ENCODE measurements around the gene SHISA9.

The SHISA9 gene

DNA sequence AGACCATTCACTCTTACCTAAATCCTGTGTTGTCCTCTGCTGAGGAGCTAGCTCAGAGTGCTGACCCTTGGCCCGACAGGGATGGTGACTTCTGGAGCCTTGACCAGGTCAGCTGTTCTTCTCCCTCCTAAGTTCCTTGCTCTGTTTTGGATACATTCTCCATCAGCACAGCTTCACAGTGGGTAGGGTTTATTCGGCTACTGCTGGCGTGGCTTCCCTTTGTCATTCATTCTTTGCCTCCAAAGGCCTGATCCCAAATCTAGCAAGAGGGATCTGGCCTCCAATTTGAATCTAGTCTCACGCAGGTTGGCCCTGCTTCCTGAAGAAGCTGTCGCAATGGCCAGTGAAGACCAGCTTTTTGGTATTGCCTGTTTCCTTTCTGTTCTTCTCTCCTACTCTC is 116.6 kb downstream of the SHISA9 start:
- no peak overlapping the region for H3K4me3 ChIP-seq (replicated peaks; ENCODE audit: insufficient read depth, low read length)
- no peak overlapping the region for H3K27ac ChIP-seq (replicated peaks)
- H3K27me3 ChIP-seq (ENCODE audit: insufficient read depth, poor library complexity, severe bottlenecking), result no peaks in the 10 kb centered on the region
- TF ChIP-seq POLR2AphosphoS5 (IDR thresholded peaks at IDR 0.05; ENCODE audit: low read depth), result no peak
- no peak for TF ChIP-seq GABPA (IDR thresholded peaks at IDR 0.05; ENCODE audit: low read depth)
- TF ChIP-seq SPI1 (IDR thresholded peaks at IDR 0.05; ENCODE audit: borderline replicate concordance, low read depth), result no peak
- TF ChIP-seq REST (IDR thresholded peaks at IDR 0.05; ENCODE audit: insufficient replicate concordance, low read depth), result no peak
- TF ChIP-seq CTCF (IDR thresholded peaks at IDR 0.05; ENCODE audit: insufficient read depth, low read length), result no peak
- no peak for DNase-seq (ENCODE audit: low read depth in 1 of 2, low spot score in 1 of 2)

DNA sequence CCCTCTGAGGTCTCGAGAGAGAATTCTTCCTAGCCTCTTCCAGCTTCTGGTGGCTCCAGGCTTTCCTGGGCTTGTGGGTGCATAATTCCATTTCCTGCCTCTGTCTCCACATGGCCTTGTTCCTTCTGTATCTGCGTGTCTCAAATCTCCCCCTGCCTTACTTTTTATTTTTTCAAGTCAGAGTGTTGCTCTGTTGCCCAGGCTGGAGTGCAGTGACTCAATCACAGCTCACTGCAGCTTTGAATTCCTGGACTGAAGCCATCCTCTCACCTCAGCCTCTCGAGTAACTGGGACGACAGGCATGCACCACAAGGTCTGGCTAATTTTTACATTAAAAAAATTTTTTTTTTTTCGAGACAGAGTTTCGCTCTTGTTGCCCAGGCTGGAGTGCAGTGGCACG is 120.6 kb downstream of the SHISA9 start:
- Histone ChIP-seq H3K4me3 (replicated peaks; ENCODE audit: insufficient read depth, low read length) (no peak overlapping the region), H3K27me3 (ENCODE audit: insufficient read depth, poor library complexity, severe bottlenecking) (no peaks in the 10 kb centered on the region), H3K27ac (replicated peaks) (no peak overlapping the region)
- DNase-seq (ENCODE audit: low read depth in 1 of 2, low spot score in 1 of 2), result no peak
- TF ChIP-seq GABPA (IDR thresholded peaks at IDR 0.05; ENCODE audit: low read depth), result no peak
- TF ChIP-seq CTCF (IDR thresholded peaks at IDR 0.05; ENCODE audit: insufficient read depth, low read length), result no peak
- TF ChIP-seq SPI1 (IDR thresholded peaks at IDR 0.05; ENCODE audit: borderline replicate concordance, low read depth), result no peak
- TF ChIP-seq POLR2AphosphoS5 (IDR thresholded peaks at IDR 0.05; ENCODE audit: low read depth), result no peak
- no peak for TF ChIP-seq REST (IDR thresholded peaks at IDR 0.05; ENCODE audit: insufficient replicate concordance, low read depth)

GRCh38 chr16:13029786-13030185 is 128.4 kb downstream of the SHISA9 start:
- Histone ChIP-seq H3K27me3 (ENCODE audit: insufficient read depth, poor library complexity, severe bottlenecking) (no peaks in the 10 kb centered on the region), H3K4me3 (replicated peaks; ENCODE audit: insufficient read depth, low read length) (no peak overlapping the region), H3K27ac (replicated peaks) (no peak overlapping the region)
- DNase-seq (ENCODE audit: low read depth in 1 of 2, low spot score in 1 of 2), result no peak
- TF ChIP-seq CTCF (IDR thresholded peaks at IDR 0.05; ENCODE audit: insufficient read depth, low read length), result no peak
- TF ChIP-seq GABPA (IDR thresholded peaks at IDR 0.05; ENCODE audit: low read depth), result no peak
- TF ChIP-seq SPI1 (IDR thresholded peaks at IDR 0.05; ENCODE audit: borderline replicate concordance, low read depth), result no peak
- TF ChIP-seq REST (IDR thresholded peaks at IDR 0.05; ENCODE audit: insufficient replicate concordance, low read depth), result no peak
- TF ChIP-seq POLR2AphosphoS5 (IDR thresholded peaks at IDR 0.05; ENCODE audit: low read depth), result no peak

Data from HL-60 (cell line).